ENCODE measurements around the gene PCDH9. TPM values are rescaled to one million over a fixed set of nuclear protein-coding genes. Genes with fewer than 3 reads are reported as not detected.

The PCDH9 gene
- total and polyA plus RNA-seq, 12 donors: 2.9 to 32.0 (median 15.4) TPM

GRCh38 chr13:66807251-66807650, 422.9 kb downstream of the PCDH9 start:
- no peaks in the 10 kb centered on the region for H3K36me3 ChIP-seq
- no peak for DNase-seq
- no peak for ATAC-seq
- H3K4me3 ChIP-seq: no peak overlapping the region
- peaks cover 0 to 21% (median 4%) of the 10 kb centered on the region in 9 donors for H3K4me1 ChIP-seq
- TF ChIP-seq CTCF (IDR thresholded peaks at IDR 0.05): no peak
- H3K27ac ChIP-seq: no peak overlapping the region
- intact Hi-C loops (cut with DNase I): no loop called here
- H3K27me3 ChIP-seq: no peaks in the 10 kb centered on the region
- H3K9me3 ChIP-seq: no peaks in the 10 kb centered on the region
- WGBS, 2 donors: 96 to 97% methylated on average over 1 of the region's 1 CpG

GRCh38 chr13:66805657-66806056, 424.5 kb downstream of the PCDH9 start:
- TF ChIP-seq CTCF (IDR thresholded peaks at IDR 0.05): no peak
- no peaks in the 10 kb centered on the region for H3K27me3 ChIP-seq
- no peaks in the 10 kb centered on the region for H3K36me3 ChIP-seq
- ATAC-seq (no peak), DNase-seq (peak in 1 of 2 donors; percentile 35)
- H3K4me3 ChIP-seq: no peak overlapping the region
- no peak overlapping the region for H3K27ac ChIP-seq
- intact Hi-C loops (cut with DNase I): no loop called here
- no peaks in the 10 kb centered on the region for H3K9me3 ChIP-seq
- WGBS, 2 donors: 11 to 36% methylated on average over 1 of the region's 1 CpG
- H3K4me1 ChIP-seq: peaks cover 0 to 21% (median 4%) of the 10 kb centered on the region in 9 donors

GRCh38 chr13:66803808-66804456, 426.2 kb downstream of the PCDH9 start:
- Histone ChIP-seq H3K4me1 (peaks cover 0 to 21% (median 4%) of the 10 kb centered on the region in 9 donors), H3K36me3 (no peaks in the 10 kb centered on the region), H3K27me3 (no peaks in the 10 kb centered on the region), H3K27ac (no peak overlapping the region), H3K4me3 (no peak overlapping the region), H3K9me3 (no peaks in the 10 kb centered on the region)
- 77 to 87% methylated on average over 1 of the region's 1 CpG for WGBS, 2 donors
- DNase-seq (no peak), ATAC-seq (no peak)
- intact Hi-C loops (cut with DNase I): no loop called here
- no peak for TF ChIP-seq CTCF (IDR thresholded peaks at IDR 0.05)

DNA sequence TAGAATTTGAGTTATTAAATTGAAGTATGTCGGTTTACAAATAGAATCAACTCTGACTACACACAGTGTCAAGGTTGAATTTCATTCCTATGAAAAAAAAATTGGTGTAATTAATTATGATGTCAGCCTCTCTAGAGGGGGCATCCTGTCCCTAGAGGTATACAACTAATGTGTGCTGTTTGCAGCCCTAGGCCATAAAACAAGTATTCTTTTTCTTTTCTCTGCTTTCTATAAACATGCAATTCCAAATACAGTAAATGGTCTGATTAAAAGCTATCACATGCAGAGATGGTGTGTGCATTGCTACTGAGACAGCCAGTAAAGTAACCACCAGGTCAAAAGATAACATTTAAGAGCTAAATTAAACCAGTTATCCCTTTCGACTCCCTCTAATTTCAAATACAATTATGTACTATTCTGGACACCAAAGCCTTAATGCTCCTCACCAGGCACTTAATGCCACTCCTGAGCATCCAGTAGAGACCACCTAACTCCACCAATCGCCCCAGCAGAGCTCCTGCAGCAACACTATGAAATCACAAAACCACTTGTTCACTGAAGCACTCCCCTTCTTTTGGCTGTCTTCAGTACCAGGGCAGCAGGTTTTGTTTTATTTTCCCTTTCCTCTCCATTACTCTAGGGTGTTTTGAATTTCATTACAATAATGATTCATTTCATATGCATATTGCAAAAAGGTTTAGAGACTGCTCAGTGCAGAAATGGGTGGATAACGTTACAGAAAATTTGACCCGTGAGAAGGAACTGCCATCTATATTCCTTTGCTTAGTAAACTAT, 426.9 kb downstream of the PCDH9 start:
- Histone ChIP-seq H3K4me1 (peaks cover 0 to 21% (median 4%) of the 10 kb centered on the region in 9 donors), H3K9me3 (no peaks in the 10 kb centered on the region), H3K27ac (no peak overlapping the region), H3K36me3 (no peaks in the 10 kb centered on the region), H3K4me3 (no peak overlapping the region), H3K27me3 (no peaks in the 10 kb centered on the region)
- 80 to 81% methylated on average over 5 of the region's 5 CpGs for WGBS, 2 donors
- DNase-seq (no peak), ATAC-seq (no peak)
- TF ChIP-seq CTCF (IDR thresholded peaks at IDR 0.05): no peak
- intact Hi-C loops (cut with DNase I): no loop called here
